HCT116 (cell line): ENCODE results near the gene AP3S1. TPM values are rescaled to one million over a fixed set of nuclear protein-coding genes. Genes with fewer than 3 reads are reported as not detected.

ENCODE experiments used
- ATAC-seq: fragments of 200-7000 bp; cut with Tn5 transposase; 2 replicates; pipeline ENCODE4 v1.9.1; 2020; ENCODE audit warnings: mild to moderate bottlenecking, moderate library complexity
- BruUV-seq: library from RNA; stranded (reverse); fragments of 400-500 nt; replicated peaks from 2 replicates; lab custom pipeline; 2021; lab: Mats Ljungman, UMichigan
- CTCF ChIA-PET: fragments of 300-600 bp; sonication (Branson Sonifier 250); formaldehyde crosslinking; loops from one replicate; lab custom pipeline; 2021; ENCODE audit warnings: antibody characterized with exemption; lab: Charles Lee
- POLR2A ChIA-PET: fragments of 300-600, 350-600 bp; sonication (Branson Sonifier 250); formaldehyde crosslinking; loops from one replicate; lab custom pipeline; 2021; ENCODE audit warnings: antibody characterized with exemption; lab: Charles Lee
- RAD21 ChIA-PET, 2 experiments: fragments of 300-600 bp; sonication (Branson Sonifier 250); formaldehyde crosslinking; loops; one replicate each; lab custom pipeline; 2023; ENCODE audit warnings: low total read pairs in 2 of 2; ENCODE audit not compliant: uncharacterized antibody in 2 of 2, unreplicated experiment in 2 of 2, low non-redundant PET in 1 of 2; lab: Charles Lee
- DNase-seq: peaks from one replicate; pipeline ENCODE4 v3.0.0-alpha.2; 2010; ENCODE audit warnings: low read depth, low spot score
- H2AFZ ChIP-seq: fragments of 200-600 bp; shearing (Covaris generic), sonication (generic); 2 replicates; pipeline ENCODE4 v1.6.1; 2017; ENCODE audit warnings: low read depth, mixed run types, mixed read lengths, antibody characterized with exemption, low read length; ENCODE audit not compliant: poor library complexity, severe bottlenecking
- H3K27ac ChIP-seq: 2 replicates; pipeline ENCODE4 v1.5.1; 2012; ENCODE audit warnings: low read depth, low read length
- H3K27me3 ChIP-seq: fragments of 200-600 bp; sonication (generic); 2 replicates; pipeline ENCODE4 v1.6.1; 2016; ENCODE audit warnings: mixed run types, low read length, mixed read lengths; ENCODE audit not compliant: insufficient read depth
- H3K36me3 ChIP-seq, 2 experiments: fragments of 200-500 bp in 1 of 2; fragments of 200-600 bp in 1 of 2; sonication (Bioruptor generic) in 1 of 2; sonication (generic) in 1 of 2; 2 replicates each; pipeline versions ENCODE4 v1.5.1 to v1.6.1; 2014 to 2016; ENCODE audit warnings: low read length in 2 of 2, inconsistent platforms in 1 of 2, mixed read lengths in 1 of 2, mixed run types in 1 of 2; ENCODE audit not compliant: insufficient read depth in 2 of 2, control insufficient read depth in 1 of 2
- H3K4me1 ChIP-seq, 2 experiments: fragments of 200-600 bp in 1 of 2; sonication (generic) in 1 of 2; 2 replicates each; pipeline versions ENCODE4 v1.5.1 to v1.6.1; 2012 to 2017; ENCODE audit warnings: low read length in 2 of 2, inconsistent platforms in 1 of 2, mild to moderate bottlenecking in 1 of 2, mixed read lengths in 1 of 2, mixed run types in 1 of 2, moderate library complexity in 1 of 2; ENCODE audit not compliant: insufficient read depth in 2 of 2, control insufficient read depth in 1 of 2
- H3K4me2 ChIP-seq: fragments of 200-600 bp; sonication (generic); 2 replicates; pipeline ENCODE4 v1.6.1; 2017; ENCODE audit warnings: mixed run types, low read length, mixed read lengths
- H3K4me3 ChIP-seq, 2 experiments: fragments of 200-600 bp in 1 of 2; sonication (generic) in 1 of 2; replicated peaks in 1 of 2; 2 replicates each; pipeline ENCODE4 v1.5.1; 2011 to 2016; ENCODE audit warnings: low read length in 2 of 2, control low read depth in 1 of 2, low read depth in 1 of 2, mild to moderate bottlenecking in 1 of 2, mixed read lengths in 1 of 2, mixed run types in 1 of 2
- H3K79me2 ChIP-seq: fragments of 200-600 bp; sonication (generic); 2 replicates; pipeline ENCODE4 v1.6.1; 2017; ENCODE audit warnings: mild to moderate bottlenecking, mixed run types, low read length, moderate library complexity, mixed read lengths; ENCODE audit not compliant: insufficient read depth
- H3K9ac ChIP-seq: fragments of 200-600 bp; sonication (generic); 2 replicates; pipeline ENCODE4 v1.6.1; 2016; ENCODE audit warnings: low read length, mixed read lengths
- H3K9me2 ChIP-seq: fragments of 200-600 bp; sonication (generic), shearing (Covaris generic); 2 replicates; pipeline ENCODE4 v1.6.1; 2017; ENCODE audit warnings: mixed run types, mild to moderate bottlenecking, moderate library complexity; ENCODE audit not compliant: insufficient read depth
- H3K9me3 ChIP-seq, 2 experiments: fragments of 200-500 bp in 1 of 2; fragments of 200-600 bp in 1 of 2; sonication (Bioruptor generic) in 1 of 2; sonication (generic) in 1 of 2; 2 replicates each; pipeline ENCODE4 v1.6.1; 2014 to 2017; ENCODE audit warnings: low read length in 2 of 2, mixed read lengths in 2 of 2, inconsistent platforms in 1 of 2, low read depth in 1 of 2, mild to moderate bottlenecking in 1 of 2, mixed run types in 1 of 2, moderate library complexity in 1 of 2; ENCODE audit not compliant: control insufficient read depth in 1 of 2, insufficient read depth in 1 of 2
- H4K20me1 ChIP-seq: fragments of 200-600 bp; sonication (generic), shearing (Covaris generic); 2 replicates; pipeline ENCODE4 v1.6.1; 2017; ENCODE audit warnings: mixed run types, mild to moderate bottlenecking, moderate library complexity; ENCODE audit not compliant: insufficient read depth
- CTCF ChIP-seq, 3 experiments: fragments of 200-600 bp in 1 of 3; sonication (generic) in 1 of 3; IDR thresholded peaks in 2 of 3; conservative IDR thresholded peaks in 1 of 3; 2 replicates each; pipeline ENCODE4 v1.5.1; 2012 to 2017; ENCODE audit warnings: low read depth in 2 of 3, low read length in 2 of 3, antibody characterized with exemption in 1 of 3, borderline replicate concordance in 1 of 3, control low read depth in 1 of 3, mild to moderate bottlenecking in 1 of 3, mixed read lengths in 1 of 3, mixed run types in 1 of 3, moderate library complexity in 1 of 3; ENCODE audit not compliant: insufficient read depth in 1 of 3
- EZH2phosphoT487 ChIP-seq: fragments of 200-600 bp; IDR thresholded peaks from 2 replicates; pipeline ENCODE4 v1.6.1; 2018; ENCODE audit warnings: antibody characterized with exemption, borderline replicate concordance
- SIN3A ChIP-seq: IDR thresholded peaks from 2 replicates; pipeline ENCODE4 v1.6.1; 2012; ENCODE audit warnings: low read depth
- ZBTB33 ChIP-seq: IDR thresholded peaks from 2 replicates; pipeline ENCODE4 v1.6.1; 2011; ENCODE audit warnings: mild to moderate bottlenecking, low read length, moderate library complexity; ENCODE audit not compliant: insufficient replicate concordance; ENCODE audit errors: extremely low read depth
- intact Hi-C: fragments of 100-400 bp; cut with micrococcal nuclease; formaldehyde crosslinking; loops from 2 replicates; pipeline ENCODE4 v1.10.0; 2022
- total RNA-seq: library from RNA; stranded (reverse); gene quantifications from one replicate; pipeline ENCODE4 v1.2.1, GENCODE V29; 2021; ENCODE audit not compliant: unreplicated experiment

The AP3S1 gene
- total RNA-seq, 1 experiment from 2014 or later = 432 TPM

- TF ChIP-seq ZBTB33 (no peak), SIN3A (no peak)
Observed at GRCh38 chr5:115842089-115842935, 577 bp downstream of the AP3S1 start (continued).

- Histone ChIP-seq H3K9ac (peak overlapping the region; percentile 82), H2AFZ (no peak overlapping the region), H3K79me2 (peaks cover 96% of the 10 kb centered on the region), H4K20me1 (peaks cover 4% of the 10 kb centered on the region; the same call in 1 of the 2 replicates), H3K36me3 (peaks cover 5 to 13% of the 10 kb centered on the region in 2 experiments; a peak in 3 of 4 replicates), H3K27me3 (no peaks in the 10 kb centered on the region), H3K9me3 (no peaks in the 10 kb centered on the region), H3K4me1 (peaks cover 45 to 70% of the 10 kb centered on the region in 2 experiments), H3K4me2 (peak overlapping the region; percentile 91), H3K9me2 (no peaks in the 10 kb centered on the region), H3K4me3 (peak overlapping the region; percentile 83 to 87), H3K27ac (peak overlapping the region; percentile 96)
- ATAC-seq = no peak
- ChIA-PET POLR2A (interaction anchor here (1.1 to 1.5 kb wide), 2 partner anchors 9 to 83 kb away, joined by 3 to 4 read pairs; no protein-coding TSS in a partner anchor), RAD21 (no interaction called here), CTCF (no interaction called here)
- intact Hi-C loops = loop anchor here (2.0 kb wide), 1 partner anchor 190 kb away; the partner anchor contains the start of gene ARL14EPL
- DNase-seq = no peak
- TF ChIP-seq SIN3A = no peak
- TF ChIP-seq CTCF (IDR thresholded peaks at IDR 0.05 in 2 of 3, conservative IDR thresholded peaks at IDR 0.05 in 1 of 3; ENCODE audit: borderline replicate concordance in 1 of 3, insufficient read depth in 1 of 3, low read depth in 2 of 3, low read length in 2 of 3) = 0 out of 6 replicates have a peak, but pooled peaks of 1 of the 3 experiments have one; percentile 6
- no peak for TF ChIP-seq EZH2phosphoT487
- TSS peak; percentile 46 for BruUV-seq
Observed at GRCh38 chr5:115842952-115843351, 1.2 kb downstream of the AP3S1 start.
